ENCODE measurements around the gene FAU. TPM values are rescaled to one million over a fixed set of nuclear protein-coding genes. Genes with fewer than 3 reads are reported as not detected.

FAU gene
- total and polyA plus RNA-seq, 10 donors = 528 to 2,170 (median 870) TPM

GRCh38 chr11:65108469-65109123, 13.3 kb downstream of the FAU start:
- intact Hi-C loops (cut with DNase I; ENCODE audit: low total_unique reads) = no loop called here
- H3K4me3 ChIP-seq = no peak overlapping the region
- DNase-seq = peak; percentile 75
- H3K9me3 ChIP-seq = no peaks in the 10 kb centered on the region
- H3K4me1 ChIP-seq = peaks cover 28 to 50% (median 38%) of the 10 kb centered on the region in 6 donors
- no peaks in the 10 kb centered on the region for H3K27me3 ChIP-seq (replicated peaks in 1 of 7)
- H3K27ac ChIP-seq = no peak overlapping the region
- H3K36me3 ChIP-seq = peaks cover 0 to 60% (median 36%) of the 10 kb centered on the region in 6 donors
- TF ChIP-seq POLR2AphosphoS5 (IDR thresholded peaks at IDR 0.05) = peak in 1 of 3 donors; percentile 3
- TF ChIP-seq, protein P1, sequence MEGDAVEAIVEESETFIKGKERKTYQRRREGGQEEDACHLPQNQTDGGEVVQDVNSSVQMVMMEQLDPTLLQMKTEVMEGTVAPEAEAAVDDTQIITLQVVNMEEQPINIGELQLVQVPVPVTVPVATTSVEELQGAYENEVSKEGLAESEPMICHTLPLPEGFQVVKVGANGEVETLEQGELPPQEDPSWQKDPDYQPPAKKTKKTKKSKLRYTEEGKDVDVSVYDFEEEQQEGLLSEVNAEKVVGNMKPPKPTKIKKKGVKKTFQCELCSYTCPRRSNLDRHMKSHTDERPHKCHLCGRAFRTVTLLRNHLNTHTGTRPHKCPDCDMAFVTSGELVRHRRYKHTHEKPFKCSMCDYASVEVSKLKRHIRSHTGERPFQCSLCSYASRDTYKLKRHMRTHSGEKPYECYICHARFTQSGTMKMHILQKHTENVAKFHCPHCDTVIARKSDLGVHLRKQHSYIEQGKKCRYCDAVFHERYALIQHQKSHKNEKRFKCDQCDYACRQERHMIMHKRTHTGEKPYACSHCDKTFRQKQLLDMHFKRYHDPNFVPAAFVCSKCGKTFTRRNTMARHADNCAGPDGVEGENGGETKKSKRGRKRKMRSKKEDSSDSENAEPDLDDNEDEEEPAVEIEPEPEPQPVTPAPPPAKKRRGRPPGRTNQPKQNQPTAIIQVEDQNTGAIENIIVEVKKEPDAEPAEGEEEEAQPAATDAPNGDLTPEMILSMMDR (IDR thresholded peaks at IDR 0.05 in 8 of 11, conservative IDR thresholded peaks at IDR 0.05 in 3 of 11) = peak in 1 of 11 experiments; percentile 11
- no peak for TF ChIP-seq POLR2A (IDR thresholded peaks at IDR 0.05)
- 88 to 95% (median 94%) methylated on average over 14 to 38 of the region's 38 CpGs for WGBS, 5 donors

- Histone ChIP-seq H3K4me3 (no peak overlapping the region), H3K27ac (no peak overlapping the region), H3K36me3 (peaks cover 0 to 66% (median 36%) of the 10 kb centered on the region in 6 donors), H3K27me3 (replicated peaks in 1 of 7) (no peaks in the 10 kb centered on the region), H3K4me1 (peaks cover 24 to 50% (median 31%) of the 10 kb centered on the region in 6 donors), H3K9me3 (no peaks in the 10 kb centered on the region)
- WGBS, 5 donors = 93 to 96% (median 96%) methylated on average over 40 to 52 of the region's 52 CpGs
- peak; percentile 76 for DNase-seq
- TF ChIP-seq POLR2AphosphoS5 (IDR thresholded peaks at IDR 0.05) = peak in 1 of 3 donors; percentile 39
- TF ChIP-seq, protein P1 (IDR thresholded peaks at IDR 0.05 in 8 of 11, conservative IDR thresholded peaks at IDR 0.05 in 3 of 11) = no peak
- intact Hi-C loops (cut with DNase I; ENCODE audit: low total_unique reads) = no loop called here
Observed at GRCh38 chr11:65107751-65108468, 14.0 kb downstream of the FAU start.

- no peak overlapping the region for H3K27ac ChIP-seq
- 90 to 96% (median 94%) methylated on average over 12 to 15 of the region's 15 CpGs for WGBS, 5 donors
- peak; percentile 54 for DNase-seq
- H3K36me3 ChIP-seq = peaks cover 0 to 75% (median 39%) of the 10 kb centered on the region in 6 donors
- no peaks in the 10 kb centered on the region for H3K27me3 ChIP-seq (replicated peaks in 1 of 7)
- TF ChIP-seq, protein P1 (IDR thresholded peaks at IDR 0.05 in 8 of 11, conservative IDR thresholded peaks at IDR 0.05 in 3 of 11) = no peak
- no peak for TF ChIP-seq POLR2AphosphoS5 (IDR thresholded peaks at IDR 0.05)
- no peak overlapping the region for H3K4me3 ChIP-seq
- H3K4me1 ChIP-seq = peaks cover 17 to 45% (median 23%) of the 10 kb centered on the region in 6 donors
- intact Hi-C loops (cut with DNase I; ENCODE audit: low total_unique reads) = no loop called here
- no peaks in the 10 kb centered on the region for H3K9me3 ChIP-seq
Observed at GRCh38 chr11:65107078-65107477, 14.9 kb downstream of the FAU start.

GRCh38 chr11:65104628-65105027, 17.3 kb downstream of the FAU start:
- WGBS, 5 donors = 80 to 91% (median 84%) methylated on average over 4 of the region's 4 CpGs
- H3K27ac ChIP-seq = peak overlapping the region in 7 of 8 donors; percentile 35 to 76 (median 57)
- intact Hi-C loops (cut with DNase I; ENCODE audit: low total_unique reads) = no loop called here

More at GRCh38 chr11:65104628-65105027, 17.3 kb downstream of the FAU start:
- peaks cover 0 to 22% (median 1%) of the 10 kb centered on the region in 6 donors for H3K4me1 ChIP-seq
- H3K36me3 ChIP-seq = peaks cover 0 to 92% (median 37%) of the 10 kb centered on the region in 6 donors
- DNase-seq = no peak
- no peak overlapping the region for H3K4me3 ChIP-seq
- H3K27me3 ChIP-seq (replicated peaks in 1 of 7) = no peaks in the 10 kb centered on the region
- H3K9me3 ChIP-seq = no peaks in the 10 kb centered on the region
- TF ChIP-seq POLR2A (IDR thresholded peaks at IDR 0.05) (no peak), POLR2AphosphoS5 (IDR thresholded peaks at IDR 0.05) (no peak)
- TF ChIP-seq, protein P1 (IDR thresholded peaks at IDR 0.05 in 8 of 11, conservative IDR thresholded peaks at IDR 0.05 in 3 of 11) = no peak

Measured in spleen (tissue), 11 donors.